Neural progenitor cell (in vitro differentiated cells): ENCODE measurements around the gene RLN3. TPM values are rescaled to one million over a fixed set of nuclear protein-coding genes. Genes with fewer than 3 reads are reported as not detected.

Experiments
- DNase-seq: peaks from one replicate; pipeline ENCODE4 v3.0.0-alpha.2; 2016; ENCODE audit warnings: low spot score
- H2AFZ ChIP-seq: fragments of 200-600 bp; sonication (generic); replicated peaks from 2 replicates; pipeline ENCODE4 v1.6.1; 2016; ENCODE audit warnings: antibody characterized with exemption
- H3F3A ChIP-seq: fragments of 200-600 bp; sonication (generic); 2 replicates; pipeline ENCODE4 v1.6.1; 2016; ENCODE audit warnings: antibody characterized with exemption, low read depth
- H3K27ac ChIP-seq: fragments of 200-600 bp; sonication (generic); 2 replicates; pipeline ENCODE4 v1.5.1; 2016; ENCODE audit warnings: mild to moderate bottlenecking
- H3K27me3 ChIP-seq: fragments of 200-600 bp; sonication (generic); 2 replicates; pipeline ENCODE4 v1.6.1; 2016; ENCODE audit warnings: mild to moderate bottlenecking, moderate library complexity
- H3K36me3 ChIP-seq: fragments of 200-600 bp; sonication (generic); 2 replicates; pipeline ENCODE4 v1.5.1; 2016
- H3K4me1 ChIP-seq: fragments of 200-600 bp; sonication (generic); 2 replicates; pipeline ENCODE4 v1.6.1; 2016; ENCODE audit warnings: mixed run types
- H3K4me2 ChIP-seq: fragments of 200-600 bp; sonication (generic); 2 replicates; pipeline ENCODE4 v1.6.1; 2016
- H3K4me3 ChIP-seq: fragments of 200-600 bp; sonication (generic); 2 replicates; pipeline ENCODE4 v1.5.1; 2016
- H3K79me2 ChIP-seq: fragments of 200-600 bp; sonication (generic); 2 replicates; pipeline ENCODE4 v1.6.1; 2016; ENCODE audit warnings: low read depth
- H3K9ac ChIP-seq: fragments of 200-600 bp; sonication (generic); 2 replicates; pipeline ENCODE4 v1.6.1; 2016
- H3K9me3 ChIP-seq: fragments of 200-600 bp; sonication (generic); 2 replicates; pipeline ENCODE4 v1.5.1; 2016; ENCODE audit warnings: low read depth
- H4K20me1 ChIP-seq: fragments of 200-600 bp; sonication (generic); 2 replicates; pipeline ENCODE4 v1.6.1; 2016; ENCODE audit warnings: low read depth
- H3K27ac Mint-ChIP-seq: 3 replicates; pipeline ENCODE4 v1.8.0; 2021; ENCODE audit warnings: mixed read lengths
- H3K27me3 Mint-ChIP-seq: 2 replicates; pipeline ENCODE4 v1.8.0; 2022; ENCODE audit warnings: low read depth, mild to moderate bottlenecking, inconsistent platforms, moderate library complexity, mixed read lengths; ENCODE audit not compliant: insufficient read depth
- H3K36me3 Mint-ChIP-seq: 3 replicates; pipeline ENCODE4 v1.8.0; 2021; ENCODE audit warnings: mixed read lengths
- H3K4me1 Mint-ChIP-seq: 3 replicates; pipeline ENCODE4 v1.8.0; 2021; ENCODE audit warnings: mixed read lengths
- H3K4me3 Mint-ChIP-seq: 3 replicates; pipeline ENCODE4 v1.8.0; 2021; ENCODE audit warnings: mild to moderate bottlenecking, moderate library complexity, mixed read lengths
- H3K9me3 Mint-ChIP-seq: 3 replicates; pipeline ENCODE4 v1.8.0; 2020; ENCODE audit warnings: mixed read lengths
- CTCF ChIP-seq: fragments of 200-600 bp; sonication (generic); IDR thresholded peaks from 2 replicates; pipeline ENCODE4 v1.5.1; 2017; ENCODE audit warnings: antibody characterized with exemption, mild to moderate bottlenecking
- EZH2 ChIP-seq: fragments of 200-600 bp; sonication (generic); IDR thresholded peaks from 2 replicates; pipeline ENCODE4 v1.6.1; 2017; ENCODE audit warnings: antibody characterized with exemption, mild to moderate bottlenecking, moderate library complexity
- EZH2phosphoT487 ChIP-seq: fragments of 200-600 bp; sonication (generic); IDR thresholded peaks from 2 replicates; pipeline ENCODE4 v1.6.1; 2017; ENCODE audit warnings: antibody characterized with exemption
- total RNA-seq: library from RNA; depleted of rRNA; stranded (reverse); fragments of >200 nt; gene quantifications from 2 replicates; pipeline ENCODE4 v1.2.3, GENCODE V29; 2015; ENCODE audit warnings: low replicate concordance

The RLN3 gene
- total RNA-seq, 1 donor from 2014 or later = not detected

- H3K27ac ChIP-seq = no peak within 1 kb of the TSS
- H2AFZ ChIP-seq = peak within 1 kb of the TSS; percentile 92
- peaks cover 76% of the 10 kb centered on the region for H3K27me3 ChIP-seq
- Mint-ChIP-seq H3K27me3 (peaks cover 14% of the 10 kb centered on the region), H3K4me3 (peak within 1 kb of the TSS; percentile 95), H3K27ac (no peak within 1 kb of the TSS), H3K9me3 (no peaks in the 10 kb centered on the region), H3K4me1 (peaks cover 10% of the 10 kb centered on the region), H3K36me3 (no peaks in the 10 kb centered on the region)
- no peaks in the 10 kb centered on the region for H3K79me2 ChIP-seq
- no peaks in the 10 kb centered on the region for H4K20me1 ChIP-seq
- peak; percentile 70 for DNase-seq
- H3K4me1 ChIP-seq = peaks cover 6% of the 10 kb centered on the region
- H3K36me3 ChIP-seq = no peaks in the 10 kb centered on the region
- H3K4me3 ChIP-seq = peak within 1 kb of the TSS; percentile 45
- peak within 1 kb of the TSS; percentile 95 for H3K4me2 ChIP-seq
- peaks cover 23% of the 10 kb centered on the region for H3F3A ChIP-seq
- H3K9ac ChIP-seq = no peak within 1 kb of the TSS
- TF ChIP-seq CTCF = no peak
- TF ChIP-seq EZH2phosphoT487 = peak; percentile 57
- TF ChIP-seq EZH2 = peak; percentile 80
- no peaks in the 10 kb centered on the region for H3K9me3 ChIP-seq
Observed at GRCh38 chr19:14072535-14073260, 44.8 kb downstream of the RLN3 start, which contains the start of gene MISP3. Gene MISP3, plus strand, starts transcription at chr19:14072786. Its CDS starts 524 bp downstream, at chr19:14073310.

- H3K27ac ChIP-seq = no peak overlapping the region
- H3K27me3 Mint-ChIP-seq = peaks cover 17% of the 10 kb centered on the region
- no peak overlapping the region for H3K27ac Mint-ChIP-seq
- peak overlapping the region; percentile 95 for H3K4me2 ChIP-seq
- peaks cover 10% of the 10 kb centered on the region for H3K4me1 Mint-ChIP-seq
- peak; percentile 92 for DNase-seq
- no peaks in the 10 kb centered on the region for H3K36me3 ChIP-seq
- no peaks in the 10 kb centered on the region for H3K9me3 ChIP-seq
- H3K4me1 ChIP-seq = peaks cover 6% of the 10 kb centered on the region
- H4K20me1 ChIP-seq = no peaks in the 10 kb centered on the region
- no peaks in the 10 kb centered on the region for H3K36me3 Mint-ChIP-seq
- H3K4me3 Mint-ChIP-seq = peak overlapping the region; percentile 95
- no peak overlapping the region for H3K9ac ChIP-seq
- H3K4me3 ChIP-seq = peak overlapping the region; percentile 45
- H3F3A ChIP-seq = peaks cover 23% of the 10 kb centered on the region
- H3K9me3 Mint-ChIP-seq = no peaks in the 10 kb centered on the region
- no peaks in the 10 kb centered on the region for H3K79me2 ChIP-seq
- TF ChIP-seq CTCF = peak; percentile 41
- no peak for TF ChIP-seq EZH2phosphoT487
- peaks cover 83% of the 10 kb centered on the region for H3K27me3 ChIP-seq
- H2AFZ ChIP-seq = peak overlapping the region; percentile 92
Observed at GRCh38 chr19:14073261-14073924, 45.4 kb downstream of the RLN3 start.

DNA sequence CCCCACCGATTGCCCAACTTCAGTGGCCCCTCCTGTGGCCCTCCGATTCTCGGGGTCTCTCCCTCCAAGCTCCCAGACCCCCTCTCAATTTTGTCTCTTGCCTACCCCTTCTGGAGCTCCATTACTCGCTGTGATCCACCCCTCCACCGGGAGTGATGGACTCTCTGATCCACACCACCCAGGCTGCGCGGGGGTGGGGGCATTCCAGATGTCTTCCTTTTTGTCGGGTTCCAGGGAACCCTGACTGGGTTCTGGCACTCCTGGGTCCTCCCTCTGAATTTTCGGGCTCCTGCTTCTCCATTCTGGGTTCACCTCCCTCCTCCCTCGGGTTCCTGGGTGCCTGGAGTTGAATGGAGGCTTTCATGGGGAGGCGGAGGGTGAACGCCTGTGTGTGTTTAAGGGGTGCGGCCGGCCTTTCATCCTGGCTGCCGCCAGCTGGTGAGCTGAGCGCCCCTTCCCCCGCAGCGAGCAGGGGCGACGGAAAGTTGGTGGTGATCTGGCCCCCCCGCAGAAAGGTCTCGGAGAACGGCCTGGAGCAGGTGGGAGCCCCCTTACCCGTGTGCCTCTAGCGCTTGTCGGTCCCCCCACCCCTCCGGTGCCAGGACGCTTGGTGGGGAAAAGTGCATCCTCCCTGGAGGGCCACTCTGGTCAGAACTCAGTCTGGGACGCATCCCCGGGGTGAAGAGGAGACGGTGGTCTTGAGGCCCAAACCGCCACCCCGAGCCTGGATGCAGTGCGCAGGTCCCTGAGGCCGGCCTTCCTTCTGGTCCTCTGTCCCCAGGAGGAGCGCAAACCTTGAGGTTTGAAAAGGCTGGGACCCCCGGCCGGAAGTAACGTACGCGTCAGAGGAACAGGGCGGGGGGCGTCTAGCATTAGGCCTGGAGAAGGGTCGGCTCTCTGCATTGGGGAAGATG lies 46.2 kb downstream of the RLN3 start:
- Mint-ChIP-seq H3K36me3 (no peaks in the 10 kb centered on the region), H3K4me3 (peak overlapping the region; percentile 95), H3K27me3 (peaks cover 17% of the 10 kb centered on the region), H3K4me1 (peaks cover 10% of the 10 kb centered on the region), H3K27ac (no peak overlapping the region), H3K9me3 (no peaks in the 10 kb centered on the region)
- Histone ChIP-seq H2AFZ (peak overlapping the region; percentile 92), H3K4me2 (peak overlapping the region; percentile 95), H3F3A (peaks cover 23% of the 10 kb centered on the region), H3K79me2 (no peaks in the 10 kb centered on the region), H3K27ac (no peak overlapping the region), H3K9me3 (no peaks in the 10 kb centered on the region), H3K4me3 (peak overlapping the region; percentile 45), H4K20me1 (no peaks in the 10 kb centered on the region), H3K4me1 (peaks cover 6% of the 10 kb centered on the region), H3K27me3 (peaks cover 86% of the 10 kb centered on the region), H3K9ac (no peak overlapping the region), H3K36me3 (no peaks in the 10 kb centered on the region)
- TF ChIP-seq CTCF (no peak), EZH2phosphoT487 (peak; percentile 38), EZH2 (peak; percentile 67)
- DNase-seq = no peak
